A549 (cell line): ENCODE measurements around the gene ZNF528. TPM values are rescaled to one million over a fixed set of nuclear protein-coding genes. Genes with fewer than 3 reads are reported as not detected.

ENCODE experiments used
- ATAC-seq, 2 experiments: fragments of 200-7000 bp in 1 of 2; fragments of >200 bp in 1 of 2; cut with Nextera tagmentation in 1 of 2; cut with Tn5 transposase in 1 of 2; 3 replicates each; pipeline versions ENCODE4 v1.8.0 to v1.9.1; 2018 to 2020; ENCODE audit warnings: mild to moderate bottlenecking in 1 of 2, moderate library complexity in 1 of 2
- CTCF ChIA-PET: fragments of 300-600 bp; sonication (Branson Sonifier 250); formaldehyde crosslinking; extraction: SDS; loops from one replicate; lab custom pipeline; 2021; ENCODE audit warnings: antibody characterized with exemption, inconsistent platforms; lab: Yijun Ruan, JAX
- POLR2A ChIA-PET: fragments of 350-600 bp; formaldehyde crosslinking; extraction: SDS; loops from one replicate; lab custom pipeline; 2021; ENCODE audit warnings: antibody characterized with exemption, inconsistent platforms; lab: Yijun Ruan, JAX
- DNase-seq, 2 experiments: peaks; one replicate each; pipeline versions ENCODE4 v3.0.0 to v3.0.0-alpha.2; 2011 to 2016; ENCODE audit warnings: low read depth in 1 of 2, low spot score in 1 of 2
- FAIRE-seq: peaks from 2 replicates; lab custom pipeline; 2011; peaks lifted over from hg19 to GRCh38; lab: Jason Lieb, UNC
- H3K27ac ChIP-seq, 2 experiments: fragments of >200 bp; sonication (Bioruptor Twin); formaldehyde crosslinking; 3 replicates each; pipeline ENCODE4 v1.5.1; 2016 to 2017
- H3K4me1 ChIP-seq: fragments of >200 bp; sonication (Bioruptor Twin); formaldehyde crosslinking; 3 replicates; pipeline ENCODE4 v1.6.1; 2016
- H3K4me2 ChIP-seq: fragments of >200 bp; sonication (Bioruptor Twin); formaldehyde crosslinking; 3 replicates; pipeline ENCODE4 v1.6.1; 2016
- H3K4me3 ChIP-seq: fragments of >200 bp; sonication (Bioruptor Twin); formaldehyde crosslinking; 3 replicates; pipeline ENCODE4 v1.5.1; 2016
- H3K9me3 ChIP-seq: fragments of >200 bp; sonication (Bioruptor Twin); formaldehyde crosslinking; 3 replicates; pipeline ENCODE4 v1.6.1; 2016
- CHD2 ChIP-seq: fragments of 150-350 bp; IDR thresholded peaks from 2 replicates; pipeline ENCODE4 v1.6.1; 2014; ENCODE audit warnings: low read length; ENCODE audit not compliant: partially characterized antibody
- CHD4 ChIP-seq: fragments of 200-600 bp; sonication (generic); IDR thresholded peaks from 2 replicates; pipeline ENCODE4 v1.6.1; 2016; ENCODE audit warnings: antibody characterized with exemption, mild to moderate bottlenecking, borderline replicate concordance
- EHF ChIP-seq: fragments of 250-450 bp; sonication (Bioruptor Pico); IDR thresholded peaks from 2 replicates; pipeline ENCODE4 v1.5.0; 2020; ENCODE audit warnings: mild to moderate bottlenecking
- EHMT2 ChIP-seq: fragments of 200-600 bp; sonication (generic); IDR thresholded peaks from 2 replicates; pipeline ENCODE4 v1.6.1; 2016; ENCODE audit warnings: antibody characterized with exemption, low read depth, mild to moderate bottlenecking, moderate library complexity
- ESRRA ChIP-seq: fragments of 150-350 bp; IDR thresholded peaks from 2 replicates; pipeline ENCODE4 v1.6.1; 2014; ENCODE audit warnings: mild to moderate bottlenecking, low read length, borderline replicate concordance
- FOSB ChIP-seq: fragments of 250-450 bp; sonication (Bioruptor Pico); IDR thresholded peaks from 2 replicates; pipeline ENCODE4 v1.5.0; 2020; ENCODE audit warnings: mild to moderate bottlenecking, moderate library complexity
- FOSL2 ChIP-seq, 2 experiments: fragments of 450-650 bp in 1 of 2; fragments of >200 bp in 1 of 2; sonication (Bioruptor Twin) in 1 of 2; formaldehyde crosslinking; IDR thresholded peaks; 2 replicates each; pipeline versions ENCODE4 v1.5.0 to v1.6.1; 2016 to 2020; ENCODE audit warnings: mild to moderate bottlenecking in 1 of 2, moderate library complexity in 1 of 2
- FOXS1 ChIP-seq: fragments of 250-450 bp; sonication (Bioruptor Pico); IDR thresholded peaks from 2 replicates; pipeline ENCODE4 v1.5.0; 2020; ENCODE audit warnings: mild to moderate bottlenecking, moderate library complexity
- GATA3 ChIP-seq: IDR thresholded peaks from 2 replicates; pipeline ENCODE4 v1.6.1; 2012; ENCODE audit warnings: borderline replicate concordance
- KDM1A ChIP-seq: fragments of 200-600 bp; sonication (generic); IDR thresholded peaks from 2 replicates; pipeline ENCODE4 v1.6.1; 2016; ENCODE audit warnings: low read depth, mild to moderate bottlenecking
- MAZ ChIP-seq: fragments of 150-350 bp; IDR thresholded peaks from 2 replicates; pipeline ENCODE4 v1.6.1; 2014; ENCODE audit warnings: antibody characterized with exemption, low read depth, low read length, borderline replicate concordance
- MYC ChIP-seq: IDR thresholded peaks from 2 replicates; pipeline ENCODE4 v1.6.1; 2012; ENCODE audit warnings: mild to moderate bottlenecking, inconsistent platforms, low read length, improper control_type of control experiment, borderline replicate concordance
- NFE2L2 ChIP-seq: fragments of 150-350 bp; conservative IDR thresholded peaks from 2 replicates; pipeline ENCODE4 v1.6.1; 2014; ENCODE audit warnings: low read length
- RAD21 ChIP-seq, 2 experiments: fragments of >200 bp in 1 of 2; sonication (Bioruptor Twin) in 1 of 2; formaldehyde crosslinking in 1 of 2; IDR thresholded peaks in 1 of 2; conservative IDR thresholded peaks in 1 of 2; 2 replicates in 1 of 2; 3 replicates in 1 of 2; pipeline ENCODE4 v1.6.1; 2012 to 2018; ENCODE audit warnings: inconsistent platforms in 1 of 2
- RCOR1 ChIP-seq: fragments of 150-350 bp; IDR thresholded peaks from 2 replicates; pipeline ENCODE4 v1.6.1; 2014; ENCODE audit warnings: antibody characterized with exemption, low read length, low read depth
- RFX5 ChIP-seq: fragments of 450-650 bp; IDR thresholded peaks from 2 replicates; pipeline ENCODE4 v1.7.1; 2014; ENCODE audit warnings: antibody characterized with exemption, mild to moderate bottlenecking, moderate library complexity
- SREBF2 ChIP-seq: fragments of 450-650 bp; IDR thresholded peaks from 2 replicates; pipeline ENCODE4 v1.6.1; 2014; ENCODE audit warnings: mild to moderate bottlenecking, moderate library complexity
- ZFP36 ChIP-seq: fragments of 450-650 bp; IDR thresholded peaks from 2 replicates; pipeline ENCODE4 v1.6.1; 2014; ENCODE audit warnings: borderline replicate concordance; ENCODE audit not compliant: partially characterized antibody
- ZSCAN20 ChIP-seq: fragments of 250-450 bp; sonication (Bioruptor Pico); IDR thresholded peaks from 2 replicates; pipeline ENCODE4 v1.8.0; 2022; ENCODE audit warnings: mild to moderate bottlenecking, moderate library complexity
- WGBS: methylation state at CpG from one replicate; pipeline ENCODE4 v1.1.6; 2017; ENCODE audit errors: missing lambda C conversion rate; 5-methylcytosine and 5-hydroxymethylcytosine counted together
- polyA plus RNA-seq, 4 experiments: library from polyadenylated mRNA; depleted of rRNA in 3 of 4; stranded (reverse); fragments of >200 nt; fragmentation: RNase III in 1 of 4; extraction: RNeasy Plus Mini Kit Qiagen cat#74134 plus additional on column Dnase treatment in 1 of 4; gene quantifications; 2 replicates in 3 of 4; 3 replicates in 1 of 4; pipeline ENCODE4 v1.2.3, GENCODE V29; 2011 to 2017
- TF ChIP-seq, protein P1 (sequence below): fragments of >200 bp; sonication (Bioruptor Twin); formaldehyde crosslinking; IDR thresholded peaks from 3 replicates; pipeline ENCODE4 v1.5.1; 2016
- TF ChIP-seq, protein P2 (sequence below): IDR thresholded peaks from 2 replicates; pipeline ENCODE4 v1.6.1; 2012
- TF ChIP-seq, protein P3 (sequence below): fragments of >200 bp; sonication (Bioruptor Twin); formaldehyde crosslinking; IDR thresholded peaks from 3 replicates; pipeline ENCODE4 v1.6.1; 2016
- TF ChIP-seq, protein P4 (sequence below): fragments of 250-450 bp; sonication (Bioruptor Pico); IDR thresholded peaks from 2 replicates; pipeline ENCODE4 v1.5.0; 2021; ENCODE audit warnings: mild to moderate bottlenecking, moderate library complexity, borderline replicate concordance
- TF ChIP-seq, protein P5 (sequence below): IDR thresholded peaks from 2 replicates; pipeline ENCODE4 v1.6.1; 2012

The ZNF528 gene
- polyA plus RNA-seq, 2 of the 4 experiments (the other 2 are of a cell fraction), result 0.26 to 0.70 TPM

DNA sequence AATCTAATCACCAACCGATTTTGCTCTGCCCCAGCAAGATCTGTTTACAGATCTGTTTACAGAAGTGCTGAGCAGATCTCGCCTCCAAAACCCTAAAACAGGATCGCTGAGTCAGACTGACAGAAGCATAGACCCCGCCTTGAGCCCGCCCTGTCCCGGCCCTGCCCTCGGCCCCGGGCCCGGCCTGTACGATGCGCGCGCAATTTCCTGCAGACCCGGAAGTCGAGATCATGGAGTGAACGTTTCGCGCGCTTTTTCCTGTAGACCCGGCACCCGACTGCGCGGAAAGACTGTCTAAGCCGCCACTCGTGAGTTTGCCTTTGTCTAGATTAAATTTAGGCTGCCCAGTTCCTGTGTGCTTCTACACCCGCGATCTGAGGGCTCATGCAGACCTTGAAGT is 31.3 kb downstream of the ZNF528 start, which contains the start of gene ZNF534:
Gene ZNF534 (plus strand): TSS at position 212 of the 400 bp plus-strand sequence. CDS start 2,327 bp downstream, outside the sequence.
- Histone ChIP-seq H3K4me2 (no peak within 1 kb of the TSS), H3K27ac (no peak within 1 kb of the TSS), H3K9me3 (peaks cover 79% of the 10 kb centered on the region), H3K4me3 (no peak within 1 kb of the TSS), H3K4me1 (no peaks in the 10 kb centered on the region)
- POLR2A ChIA-PET, result no interaction called here
- 57% methylated on average over 27 of the region's 27 CpGs for WGBS
- ATAC-seq (no peak), DNase-seq (no peak), FAIRE-seq (no peak)
- CTCF ChIA-PET, result no interaction called here
- TF ChIP-seq SREBF2, result no peak

DNA sequence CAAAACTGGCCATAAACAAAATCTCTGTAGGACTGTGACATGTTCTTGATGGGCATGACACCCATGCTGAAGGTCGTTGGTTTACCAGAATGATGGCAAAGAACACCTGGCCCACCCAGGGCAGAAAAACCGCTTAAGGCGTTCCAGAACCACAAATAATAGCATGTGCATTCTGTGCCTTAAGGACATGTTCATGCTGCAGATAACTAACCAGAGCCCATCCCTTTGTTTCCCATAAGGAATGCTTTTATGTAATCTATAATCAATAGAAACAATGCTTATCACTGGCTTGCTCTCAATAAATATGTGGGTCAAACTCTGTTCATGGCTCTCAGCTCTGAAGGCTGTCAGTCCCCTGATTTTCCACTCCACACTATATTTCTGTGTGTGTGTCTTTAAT is 44.5 kb downstream of the ZNF528 start:
- whole genome bisulfite sequencing, result 5% methylated on average over 3 of the region's 3 CpGs
- CTCF ChIA-PET, result no interaction called here
- FAIRE-seq, result no peak

DNA sequence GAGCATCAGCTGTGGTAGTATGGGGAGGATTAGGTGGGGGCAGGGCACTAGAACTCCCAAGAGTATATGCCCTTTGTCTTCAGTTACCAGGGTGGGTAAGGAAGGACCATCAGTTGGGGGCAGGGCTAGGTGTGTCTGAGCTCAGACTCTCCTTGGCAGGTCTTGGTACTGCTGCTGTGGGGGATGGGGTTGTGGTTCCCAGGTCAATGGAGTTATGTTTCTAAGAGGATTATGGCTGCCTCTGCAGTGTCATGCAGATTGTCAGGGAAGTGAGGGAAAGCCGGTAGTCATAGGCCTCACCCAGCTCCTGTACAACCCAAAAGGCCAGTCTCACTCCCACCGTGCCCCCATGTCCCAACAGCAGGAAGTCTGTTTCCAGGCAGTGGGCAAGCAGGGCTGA is 46.9 kb downstream of the ZNF528 start:
- H3K4me1 ChIP-seq, result no peaks in the 10 kb centered on the region
- H3K4me3 ChIP-seq, result no peak overlapping the region
- ChIA-PET POLR2A (no interaction called here), CTCF (no interaction called here)
- DNase-seq, result no peak
- ATAC-seq, result no peak
- peaks cover 35% of the 10 kb centered on the region; the same call in 2 of the 3 replicates for H3K9me3 ChIP-seq
- TF ChIP-seq, protein P1, sequence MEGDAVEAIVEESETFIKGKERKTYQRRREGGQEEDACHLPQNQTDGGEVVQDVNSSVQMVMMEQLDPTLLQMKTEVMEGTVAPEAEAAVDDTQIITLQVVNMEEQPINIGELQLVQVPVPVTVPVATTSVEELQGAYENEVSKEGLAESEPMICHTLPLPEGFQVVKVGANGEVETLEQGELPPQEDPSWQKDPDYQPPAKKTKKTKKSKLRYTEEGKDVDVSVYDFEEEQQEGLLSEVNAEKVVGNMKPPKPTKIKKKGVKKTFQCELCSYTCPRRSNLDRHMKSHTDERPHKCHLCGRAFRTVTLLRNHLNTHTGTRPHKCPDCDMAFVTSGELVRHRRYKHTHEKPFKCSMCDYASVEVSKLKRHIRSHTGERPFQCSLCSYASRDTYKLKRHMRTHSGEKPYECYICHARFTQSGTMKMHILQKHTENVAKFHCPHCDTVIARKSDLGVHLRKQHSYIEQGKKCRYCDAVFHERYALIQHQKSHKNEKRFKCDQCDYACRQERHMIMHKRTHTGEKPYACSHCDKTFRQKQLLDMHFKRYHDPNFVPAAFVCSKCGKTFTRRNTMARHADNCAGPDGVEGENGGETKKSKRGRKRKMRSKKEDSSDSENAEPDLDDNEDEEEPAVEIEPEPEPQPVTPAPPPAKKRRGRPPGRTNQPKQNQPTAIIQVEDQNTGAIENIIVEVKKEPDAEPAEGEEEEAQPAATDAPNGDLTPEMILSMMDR, result no peak
- TF ChIP-seq ZFP36 (no peak), EHMT2 (no peak), RCOR1 (no peak), MYC (no peak), ZSCAN20 (no peak), NFE2L2 (no peak), RAD21 (conservative IDR thresholded peaks at IDR 0.05 in 1 of 2, IDR thresholded peaks at IDR 0.05 in 1 of 2) (no peak)
- TF ChIP-seq, all 56 proteins: peak for 0
- Histone ChIP-seq H3K27ac (no peak overlapping the region), H3K4me2 (no peak overlapping the region)
- FAIRE-seq, result no peak
- WGBS, result 0% methylated on average over 1 of the region's 2 CpGs

More for the DNA sequence above, 44.5 kb downstream of the ZNF528 start:
- Histone ChIP-seq H3K4me1 (no peaks in the 10 kb centered on the region), H3K27ac (no peak overlapping the region), H3K4me2 (no peak overlapping the region), H3K4me3 (no peak overlapping the region), H3K9me3 (peaks cover 41% of the 10 kb centered on the region; the same call in 2 of the 3 replicates)
- POLR2A ChIA-PET, result no interaction called here
- TF ChIP-seq MAZ (no peak), SREBF2 (no peak), KDM1A (no peak), CHD2 (no peak), FOSL2 (IDR thresholded peaks at IDR 0.05) (no peak), FOSL2 (CRISPR knock-in tag; IDR thresholded peaks at IDR 0.05) (no peak), RFX5 (no peak), GATA3 (no peak), ESRRA (no peak), FOSB (no peak), CHD4 (no peak), FOXS1 (CRISPR knock-in tag) (no peak), EHF (CRISPR knock-in tag) (no peak)
- TF ChIP-seq, protein P2, sequence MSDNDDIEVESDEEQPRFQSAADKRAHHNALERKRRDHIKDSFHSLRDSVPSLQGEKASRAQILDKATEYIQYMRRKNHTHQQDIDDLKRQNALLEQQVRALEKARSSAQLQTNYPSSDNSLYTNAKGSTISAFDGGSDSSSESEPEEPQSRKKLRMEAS, result no peak
- TF ChIP-seq, protein P3, sequence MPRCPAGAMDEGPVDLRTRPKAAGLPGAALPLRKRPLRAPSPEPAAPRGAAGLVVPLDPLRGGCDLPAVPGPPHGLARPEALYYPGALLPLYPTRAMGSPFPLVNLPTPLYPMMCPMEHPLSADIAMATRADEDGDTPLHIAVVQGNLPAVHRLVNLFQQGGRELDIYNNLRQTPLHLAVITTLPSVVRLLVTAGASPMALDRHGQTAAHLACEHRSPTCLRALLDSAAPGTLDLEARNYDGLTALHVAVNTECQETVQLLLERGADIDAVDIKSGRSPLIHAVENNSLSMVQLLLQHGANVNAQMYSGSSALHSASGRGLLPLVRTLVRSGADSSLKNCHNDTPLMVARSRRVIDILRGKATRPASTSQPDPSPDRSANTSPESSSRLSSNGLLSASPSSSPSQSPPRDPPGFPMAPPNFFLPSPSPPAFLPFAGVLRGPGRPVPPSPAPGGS, result no peak
- TF ChIP-seq, protein P1, result no peak
- TF ChIP-seq, protein P4, sequence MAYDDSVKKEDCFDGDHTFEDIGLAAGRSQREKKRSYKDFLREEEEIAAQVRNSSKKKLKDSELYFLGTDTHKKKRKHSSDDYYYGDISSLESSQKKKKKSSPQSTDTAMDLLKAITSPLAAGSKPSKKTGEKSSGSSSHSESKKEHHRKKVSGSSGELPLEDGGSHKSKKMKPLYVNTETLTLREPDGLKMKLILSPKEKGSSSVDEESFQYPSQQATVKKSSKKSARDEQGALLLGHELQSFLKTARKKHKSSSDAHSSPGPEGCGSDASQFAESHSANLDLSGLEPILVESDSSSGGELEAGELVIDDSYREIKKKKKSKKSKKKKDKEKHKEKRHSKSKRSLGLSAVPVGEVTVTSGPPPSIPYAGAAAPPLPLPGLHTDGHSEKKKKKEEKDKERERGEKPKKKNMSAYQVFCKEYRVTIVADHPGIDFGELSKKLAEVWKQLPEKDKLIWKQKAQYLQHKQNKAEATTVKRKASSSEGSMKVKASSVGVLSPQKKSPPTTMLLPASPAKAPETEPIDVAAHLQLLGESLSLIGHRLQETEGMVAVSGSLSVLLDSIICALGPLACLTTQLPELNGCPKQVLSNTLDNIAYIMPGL, result no peak
- TF ChIP-seq, protein P5, sequence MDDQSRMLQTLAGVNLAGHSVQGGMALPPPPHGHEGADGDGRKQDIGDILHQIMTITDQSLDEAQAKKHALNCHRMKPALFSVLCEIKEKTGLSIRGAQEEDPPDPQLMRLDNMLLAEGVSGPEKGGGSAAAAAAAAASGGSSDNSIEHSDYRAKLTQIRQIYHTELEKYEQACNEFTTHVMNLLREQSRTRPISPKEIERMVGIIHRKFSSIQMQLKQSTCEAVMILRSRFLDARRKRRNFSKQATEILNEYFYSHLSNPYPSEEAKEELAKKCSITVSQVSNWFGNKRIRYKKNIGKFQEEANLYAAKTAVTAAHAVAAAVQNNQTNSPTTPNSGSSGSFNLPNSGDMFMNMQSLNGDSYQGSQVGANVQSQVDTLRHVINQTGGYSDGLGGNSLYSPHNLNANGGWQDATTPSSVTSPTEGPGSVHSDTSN, result no peak
- no peak for ATAC-seq
- DNase-seq, result no peak
